ENCODE measurements around the gene FOXN4. TPM values are rescaled to one million over a fixed set of nuclear protein-coding genes. Genes with fewer than 3 reads are reported as not detected.
A peak's percentile ranks its signal among the peaks of the same experiment; 100 is the strongest.

Gene FOXN4
- total RNA-seq, 1 experiment from 2014 or later, result 0.37 TPM

DNA sequence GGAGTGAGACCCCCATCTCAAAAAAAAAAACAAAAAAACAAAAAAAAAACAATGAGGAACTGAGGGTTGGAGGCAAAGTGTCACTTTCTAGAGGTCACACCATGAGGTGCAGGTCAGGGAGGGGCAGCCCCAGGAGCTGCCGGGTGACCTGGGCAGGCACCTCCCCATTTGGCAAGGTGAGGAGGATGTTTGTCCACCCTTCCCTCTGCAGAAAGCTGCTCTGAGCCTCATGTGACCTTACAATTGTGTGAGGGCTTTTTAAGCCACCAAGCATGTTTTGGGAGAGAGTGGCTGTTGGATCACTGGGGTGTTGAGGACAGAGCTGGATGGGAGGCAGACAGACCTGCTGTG, 49.6 kb downstream of the FOXN4 start:
- DNase-seq (ENCODE audit: low spot score), result no peak
- peaks cover 9% of the 10 kb centered on the region for H3K36me3 Mint-ChIP-seq
- no peak overlapping the region for H3K4me3 Mint-ChIP-seq
- no peak for TF ChIP-seq ATF1 (CRISPR knock-in tag; IDR thresholded peaks at IDR 0.05)
- no peak overlapping the region for H3K27ac Mint-ChIP-seq
- ChIA-PET CTCF (no interaction called here), POLR2A (interaction anchor here (0.7 kb wide), 1 partner anchor 31 kb away, joined by 3 read pairs; no protein-coding TSS in a partner anchor)
- peaks cover 7% of the 10 kb centered on the region; the same call in 1 of the 2 replicates for H3K9me3 Mint-ChIP-seq
- no peak for ATAC-seq
- peaks cover 10% of the 10 kb centered on the region for H3K4me1 Mint-ChIP-seq
- H3K27me3 Mint-ChIP-seq (ENCODE audit: low read depth), result no peaks in the 10 kb centered on the region

- DNase-seq (ENCODE audit: low spot score), result no peak
- Mint-ChIP-seq H3K27me3 (ENCODE audit: low read depth) (no peaks in the 10 kb centered on the region), H3K27ac (no peak overlapping the region), H3K9me3 (peaks cover 13% of the 10 kb centered on the region), H3K4me3 (no peak overlapping the region), H3K36me3 (peaks cover 13% of the 10 kb centered on the region), H3K4me1 (peaks cover 10% of the 10 kb centered on the region)
- ATAC-seq, result no peak
- ChIA-PET POLR2A (no interaction called here), CTCF (no interaction called here)
- TF ChIP-seq ZBTB21 (CRISPR knock-in tag; IDR thresholded peaks at IDR 0.05; ENCODE audit: borderline replicate concordance) (no peak), ZNF121 (CRISPR knock-in tag; IDR thresholded peaks at IDR 0.05) (peak; percentile 67; the same call in 1 of the 2 replicates)
Observed at GRCh38 chr12:109258607-109259544, 50.2 kb downstream of the FOXN4 start.

DNA sequence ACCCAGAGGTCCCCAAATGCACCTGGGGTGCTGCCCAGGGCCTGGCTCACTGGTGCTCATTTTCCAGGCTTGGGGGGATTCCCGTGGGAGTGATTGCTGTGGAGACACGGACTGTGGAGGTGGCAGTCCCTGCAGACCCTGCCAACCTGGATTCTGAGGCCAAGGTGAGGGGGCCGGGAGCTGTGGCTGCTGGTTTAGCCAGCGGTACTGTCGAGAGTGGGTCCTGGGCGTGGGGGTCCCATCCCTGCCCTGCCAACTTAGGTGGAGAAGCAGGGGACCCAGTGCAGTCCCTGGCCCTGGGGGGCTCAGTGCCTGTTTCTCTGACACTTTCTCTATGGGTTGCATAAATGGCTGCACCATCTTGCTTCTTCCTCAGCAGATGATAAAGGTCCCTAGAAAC, 50.9 kb downstream of the FOXN4 start:
- H3K36me3 Mint-ChIP-seq, result peaks cover 19% of the 10 kb centered on the region
- no peak overlapping the region for H3K27ac Mint-ChIP-seq
- H3K4me3 Mint-ChIP-seq, result no peak overlapping the region
- ChIA-PET POLR2A (no interaction called here), CTCF (no interaction called here)
- ATAC-seq (no peak), DNase-seq (ENCODE audit: low spot score) (no peak)
- H3K27me3 Mint-ChIP-seq (ENCODE audit: low read depth), result no peaks in the 10 kb centered on the region
- H3K4me1 Mint-ChIP-seq, result peaks cover 10% of the 10 kb centered on the region
- H3K9me3 Mint-ChIP-seq, result peaks cover 20% of the 10 kb centered on the region
- TF ChIP-seq ZNF512 (CRISPR knock-in tag; IDR thresholded peaks at IDR 0.05; ENCODE audit: borderline replicate concordance), result no peak
- no peak for TF ChIP-seq IRF1 (CRISPR knock-in tag; IDR thresholded peaks at IDR 0.05)
- no peak for TF ChIP-seq OVOL2 (CRISPR knock-in tag; IDR thresholded peaks at IDR 0.05; ENCODE audit: borderline replicate concordance)
- no peak for TF ChIP-seq TEAD1 (CRISPR knock-in tag; IDR thresholded peaks at IDR 0.05)
- TF ChIP-seq, protein P1, sequence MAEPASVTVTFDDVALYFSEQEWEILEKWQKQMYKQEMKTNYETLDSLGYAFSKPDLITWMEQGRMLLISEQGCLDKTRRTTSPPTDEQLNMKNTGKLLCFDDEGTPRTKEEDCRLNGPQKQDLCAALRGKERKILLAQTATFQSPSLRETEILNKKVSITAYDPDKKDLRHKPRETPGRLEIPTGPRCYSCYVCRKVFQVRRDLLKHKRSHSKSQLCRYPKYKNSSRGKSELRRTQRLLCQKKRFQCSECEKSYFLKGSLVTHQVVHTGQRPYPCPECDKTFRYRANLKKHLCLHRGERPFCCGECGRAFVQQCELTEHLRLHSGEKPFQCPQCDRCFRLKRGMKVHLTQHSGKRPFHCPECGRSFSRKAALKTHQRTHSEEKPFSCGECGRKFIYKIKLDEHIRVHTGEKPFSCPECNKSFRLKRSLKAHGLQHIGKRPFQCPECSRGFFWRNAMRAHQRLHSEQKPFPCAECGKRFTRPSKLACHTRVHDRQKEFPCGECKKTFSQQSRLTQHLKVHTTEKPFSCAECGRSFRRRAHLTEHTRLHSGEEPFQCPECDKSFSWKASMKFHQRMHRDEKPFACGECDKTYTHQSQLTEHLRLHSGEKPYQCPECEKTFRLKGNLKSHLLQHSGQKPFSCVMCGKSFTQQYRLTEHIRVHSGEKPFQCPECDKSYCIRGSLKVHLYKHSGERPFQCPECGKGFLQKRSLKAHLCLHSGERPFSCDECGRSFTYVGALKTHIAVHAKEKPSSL (CRISPR knock-in tag; conservative IDR thresholded peaks at IDR 0.05), result no peak
- TF ChIP-seq IRF2 (CRISPR knock-in tag; IDR thresholded peaks at IDR 0.05; ENCODE audit: borderline replicate concordance, low read depth), result no peak
- no peak for TF ChIP-seq ZNF532 (CRISPR knock-in tag; IDR thresholded peaks at IDR 0.05; ENCODE audit: borderline replicate concordance)
- no peak for TF ChIP-seq TCF7 (CRISPR knock-in tag; IDR thresholded peaks at IDR 0.05; ENCODE audit: low read depth)
- no peak for TF ChIP-seq EMX1 (CRISPR knock-in tag; IDR thresholded peaks at IDR 0.05)
- TF ChIP-seq, protein P2, sequence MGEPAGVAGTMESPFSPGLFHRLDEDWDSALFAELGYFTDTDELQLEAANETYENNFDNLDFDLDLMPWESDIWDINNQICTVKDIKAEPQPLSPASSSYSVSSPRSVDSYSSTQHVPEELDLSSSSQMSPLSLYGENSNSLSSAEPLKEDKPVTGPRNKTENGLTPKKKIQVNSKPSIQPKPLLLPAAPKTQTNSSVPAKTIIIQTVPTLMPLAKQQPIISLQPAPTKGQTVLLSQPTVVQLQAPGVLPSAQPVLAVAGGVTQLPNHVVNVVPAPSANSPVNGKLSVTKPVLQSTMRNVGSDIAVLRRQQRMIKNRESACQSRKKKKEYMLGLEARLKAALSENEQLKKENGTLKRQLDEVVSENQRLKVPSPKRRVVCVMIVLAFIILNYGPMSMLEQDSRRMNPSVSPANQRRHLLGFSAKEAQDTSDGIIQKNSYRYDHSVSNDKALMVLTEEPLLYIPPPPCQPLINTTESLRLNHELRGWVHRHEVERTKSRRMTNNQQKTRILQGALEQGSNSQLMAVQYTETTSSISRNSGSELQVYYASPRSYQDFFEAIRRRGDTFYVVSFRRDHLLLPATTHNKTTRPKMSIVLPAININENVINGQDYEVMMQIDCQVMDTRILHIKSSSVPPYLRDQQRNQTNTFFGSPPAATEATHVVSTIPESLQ (CRISPR knock-in tag; IDR thresholded peaks at IDR 0.05), result no peak
- TF ChIP-seq ZNF416 (CRISPR knock-in tag; IDR thresholded peaks at IDR 0.05), result no peak
- TF ChIP-seq SOX15 (CRISPR knock-in tag; IDR thresholded peaks at IDR 0.05), result no peak
- no peak for TF ChIP-seq ZNF423 (CRISPR knock-in tag; IDR thresholded peaks at IDR 0.05)
- TF ChIP-seq ZNF138 (CRISPR knock-in tag; conservative IDR thresholded peaks at IDR 0.05), result no peak
- TF ChIP-seq, protein P3, sequence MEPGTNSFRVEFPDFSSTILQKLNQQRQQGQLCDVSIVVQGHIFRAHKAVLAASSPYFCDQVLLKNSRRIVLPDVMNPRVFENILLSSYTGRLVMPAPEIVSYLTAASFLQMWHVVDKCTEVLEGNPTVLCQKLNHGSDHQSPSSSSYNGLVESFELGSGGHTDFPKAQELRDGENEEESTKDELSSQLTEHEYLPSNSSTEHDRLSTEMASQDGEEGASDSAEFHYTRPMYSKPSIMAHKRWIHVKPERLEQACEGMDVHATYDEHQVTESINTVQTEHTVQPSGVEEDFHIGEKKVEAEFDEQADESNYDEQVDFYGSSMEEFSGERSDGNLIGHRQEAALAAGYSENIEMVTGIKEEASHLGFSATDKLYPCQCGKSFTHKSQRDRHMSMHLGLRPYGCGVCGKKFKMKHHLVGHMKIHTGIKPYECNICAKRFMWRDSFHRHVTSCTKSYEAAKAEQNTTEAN (CRISPR knock-in tag; IDR thresholded peaks at IDR 0.05), result no peak

All from WTC11 (cell line).